Myocyte (in vitro differentiated cells): ENCODE results near the gene SYT2. TPM values are rescaled to one million over a fixed set of nuclear protein-coding genes. Genes with fewer than 3 reads are reported as not detected.

ENCODE experiments used
- DNase-seq: peaks from one replicate; pipeline ENCODE4 v3.0.0-alpha.2; 2012; ENCODE audit warnings: low read depth
- total RNA-seq: library from RNA; depleted of rRNA; stranded (reverse); fragments of >200 nt; gene quantifications from 2 replicates; pipeline ENCODE4 v1.2.3, GENCODE V29; 2014

SYT2 gene
- total RNA-seq, 1 donor from 2014 or later, result not detected

GRCh38 chr1:202679406-202680177, 30.7 kb downstream of the SYT2 start:
- no peak for DNase-seq

GRCh38 chr1:202677433-202677832, 32.8 kb downstream of the SYT2 start:
- no peak for DNase-seq

GRCh38 chr1:202673531-202673930, 36.7 kb downstream of the SYT2 start:
- DNase-seq, result no peak

- no peak for DNase-seq
Observed at GRCh38 chr1:202671399-202671798, 38.9 kb downstream of the SYT2 start.

- DNase-seq, result no peak
Observed at GRCh38 chr1:202665417-202665816, 44.8 kb downstream of the SYT2 start.

- DNase-seq, result no peak
Observed at GRCh38 chr1:202664083-202664482, 46.2 kb downstream of the SYT2 start.

GRCh38 chr1:202663131-202663530, 47.1 kb downstream of the SYT2 start:
- no peak for DNase-seq

GRCh38 chr1:202662081-202662480, 48.2 kb downstream of the SYT2 start:
- no peak for DNase-seq

- no peak for DNase-seq
Observed at GRCh38 chr1:202661136-202661845, 49.0 kb downstream of the SYT2 start.

- DNase-seq, result no peak
Observed at GRCh38 chr1:202659974-202660373, 50.3 kb downstream of the SYT2 start.

GRCh38 chr1:202659541-202659940, 50.7 kb downstream of the SYT2 start:
- DNase-seq, result no peak

- DNase-seq, result no peak
Observed at GRCh38 chr1:202658769-202659168, 51.5 kb downstream of the SYT2 start.

GRCh38 chr1:202658251-202658759, 51.9 kb downstream of the SYT2 start:
- no peak for DNase-seq

- peak; percentile 69 for DNase-seq
Observed at GRCh38 chr1:202656951-202657646, 53.2 kb downstream of the SYT2 start.

GRCh38 chr1:202656057-202656456, 54.2 kb downstream of the SYT2 start:
- peak; percentile 24 for DNase-seq

- no peak for DNase-seq
Observed at GRCh38 chr1:202654079-202654478, 56.2 kb downstream of the SYT2 start.

GRCh38 chr1:202649553-202650392, 60.5 kb downstream of the SYT2 start:
- DNase-seq, result no peak

- no peak for DNase-seq
Observed at GRCh38 chr1:202648605-202649226, 61.5 kb downstream of the SYT2 start.

GRCh38 chr1:202645097-202645476, 65.2 kb downstream of the SYT2 start:
- DNase-seq, result no peak
